H1 (cell line): Measurements from ENCODE around the gene JUN. TPM values are rescaled to one million over a fixed set of nuclear protein-coding genes. Genes with fewer than 3 reads are reported as not detected.

Experiments
- CTCF ChIA-PET: fragments of 300-600 bp; sonication (Branson Sonifier 250); formaldehyde crosslinking; loops from one replicate; lab custom pipeline; 2021; ENCODE audit not compliant: partially characterized antibody; lab: Charles Lee
- POLR2A ChIA-PET: fragments of 300-600 bp; sonication (Branson Sonifier 250); formaldehyde crosslinking; loops from one replicate; lab custom pipeline; 2021; ENCODE audit warnings: inconsistent platforms; ENCODE audit not compliant: partially characterized antibody; lab: Charles Lee
- DNase-seq, 2 experiments: peaks; one replicate each; pipeline versions ENCODE4 v3.0.0 to v3.0.0-alpha.2; 2010 to 2022; ENCODE audit warnings: low spot score in 2 of 2, low read depth in 1 of 2, mixed read lengths in 1 of 2
- FAIRE-seq: peaks from 2 replicates; lab custom pipeline; 2011; peaks lifted over from hg19 to GRCh38; lab: Jason Lieb, UNC
- H2AFZ ChIP-seq: 2 replicates; pipeline ENCODE4 v1.8.1; 2012; ENCODE audit warnings: low read length, inconsistent platforms
- H2AK5ac ChIP-seq: 2 replicates; pipeline ENCODE4 v1.6.1; 2013; ENCODE audit warnings: low read depth, low read length
- H2BK120ac ChIP-seq: replicated peaks from 2 replicates; pipeline ENCODE3; 2013; ENCODE audit warnings: low read depth, low read length, inconsistent platforms
- H2BK12ac ChIP-seq: 2 replicates; pipeline ENCODE4 v1.6.1; 2013; ENCODE audit warnings: low read depth, low read length
- H2BK15ac ChIP-seq: 2 replicates; pipeline ENCODE4 v1.6.1; 2013; ENCODE audit warnings: low read length
- H2BK20ac ChIP-seq: 2 replicates; pipeline ENCODE4 v1.6.1; 2013; ENCODE audit warnings: low read length
- H2BK5ac ChIP-seq: 2 replicates; pipeline ENCODE4 v1.6.1; 2013; ENCODE audit warnings: low read depth, low read length
- H3K14ac ChIP-seq: 2 replicates; pipeline ENCODE4 v1.6.1; 2013; ENCODE audit warnings: inconsistent platforms; ENCODE audit not compliant: insufficient read length
- H3K18ac ChIP-seq: 2 replicates; pipeline ENCODE4 v1.6.1; 2013; ENCODE audit warnings: low read length; ENCODE audit errors: extremely low read depth
- H3K23ac ChIP-seq: 2 replicates; pipeline ENCODE4 v1.6.1; 2013; ENCODE audit warnings: inconsistent platforms; ENCODE audit not compliant: insufficient read length
- H3K23me2 ChIP-seq: 2 replicates; pipeline ENCODE4 v1.6.1; 2013; ENCODE audit warnings: low read depth, low read length
- H3K27ac ChIP-seq: 2 replicates; pipeline ENCODE4 v1.6.1; 2011; ENCODE audit warnings: low read depth, low read length, inconsistent platforms
- H3K27me3 ChIP-seq, 4 experiments: replicated peaks in 1 of 4; 1 replicate in 1 of 4; 2 replicates in 3 of 4; pipeline versions ENCODE4 v1.6.1 to v1.8.1; 2011 to 2013; ENCODE audit warnings: low read length in 3 of 4, mild to moderate bottlenecking in 3 of 4, inconsistent platforms in 2 of 4, mixed read lengths in 2 of 4, moderate library complexity in 1 of 4; ENCODE audit not compliant: control insufficient read depth in 3 of 4, insufficient read depth in 3 of 4; ENCODE audit errors: extremely low read depth in 1 of 4
- H3K36me3 ChIP-seq, 4 experiments: 2 replicates each; pipeline versions ENCODE4 v1.6.1 to v1.8.1; 2011 to 2013; ENCODE audit warnings: mild to moderate bottlenecking in 4 of 4, low read length in 3 of 4, moderate library complexity in 2 of 4, control low read depth in 1 of 4, inconsistent platforms in 1 of 4; ENCODE audit not compliant: insufficient read depth in 4 of 4, control insufficient read depth in 2 of 4
- H3K4ac ChIP-seq: replicated peaks from 2 replicates; pipeline ENCODE3; 2013; ENCODE audit warnings: low read length, low read depth, mixed read lengths, inconsistent platforms; ENCODE audit not compliant: insufficient read length
- H3K4me1 ChIP-seq, 4 experiments: replicated peaks in 1 of 4; 1 replicate in 1 of 4; 2 replicates in 3 of 4; pipeline versions ENCODE4 v1.6.1 to v1.8.1; 2011 to 2013; ENCODE audit warnings: low read length in 3 of 4, inconsistent platforms in 2 of 4, mixed read lengths in 1 of 4; ENCODE audit not compliant: insufficient read depth in 4 of 4, control insufficient read depth in 3 of 4
- H3K4me2 ChIP-seq, 2 experiments: 2 replicates each; pipeline versions ENCODE4 v1.6.1 to v1.8.1; 2011 to 2013; ENCODE audit warnings: low read depth in 2 of 2, low read length in 2 of 2, control low read depth in 1 of 2, inconsistent platforms in 1 of 2, mild to moderate bottlenecking in 1 of 2; ENCODE audit not compliant: insufficient read depth in 1 of 2
- H3K4me3 ChIP-seq, 4 experiments: fragments of 200-600, 300-600 bp in 1 of 4; sonication (generic), shearing (Covaris generic), sonication (Bioruptor Twin) in 1 of 4; 2 replicates each; pipeline versions ENCODE4 v1.5.1 to v1.8.1; 2011 to 2016; ENCODE audit warnings: low read length in 4 of 4, low read depth in 3 of 4, control low read depth in 2 of 4, inconsistent platforms in 2 of 4, mild to moderate bottlenecking in 2 of 4, mixed read lengths in 1 of 4, moderate library complexity in 1 of 4; ENCODE audit not compliant: insufficient read depth in 2 of 4; ENCODE audit errors: extremely low read depth in 1 of 4
- H3K56ac ChIP-seq: replicated peaks from 2 replicates; pipeline ENCODE3; 2013; ENCODE audit warnings: low read depth, mild to moderate bottlenecking, mixed read lengths, low read length, inconsistent platforms; ENCODE audit not compliant: insufficient read length
- H3K79me1 ChIP-seq: 2 replicates; pipeline ENCODE4 v1.6.1; 2013; ENCODE audit warnings: low read depth, low read length, control low read depth
- H3K79me2 ChIP-seq, 2 experiments: 2 replicates each; pipeline versions ENCODE4 v1.6.1 to v1.8.1; 2012 to 2013; ENCODE audit warnings: low read length in 2 of 2, mild to moderate bottlenecking in 2 of 2, inconsistent platforms in 1 of 2; ENCODE audit not compliant: insufficient read depth in 2 of 2, control insufficient read depth in 1 of 2
- H3K9ac ChIP-seq, 4 experiments: replicated peaks in 1 of 4; 1 replicate in 1 of 4; 2 replicates in 3 of 4; pipeline versions ENCODE4 v1.6.1 to v1.8.1; 2011 to 2013; ENCODE audit warnings: low read depth in 3 of 4, low read length in 3 of 4, control low read depth in 2 of 4, mild to moderate bottlenecking in 2 of 4, moderate library complexity in 2 of 4, inconsistent platforms in 1 of 4; ENCODE audit errors: extremely low read depth in 1 of 4
- H3K9me3 ChIP-seq, 2 experiments: 2 replicates each; pipeline versions ENCODE4 v1.6.1 to v1.8.1; 2012 to 2013; ENCODE audit warnings: mild to moderate bottlenecking in 2 of 2, moderate library complexity in 2 of 2, control low read depth in 1 of 2, inconsistent platforms in 1 of 2, low read depth in 1 of 2, low read length in 1 of 2, mixed read lengths in 1 of 2; ENCODE audit not compliant: insufficient read depth in 2 of 2
- H4K20me1 ChIP-seq, 2 experiments: replicated peaks in 1 of 2; 2 replicates each; pipeline versions ENCODE3 to v1.8.1; 2011 to 2013; ENCODE audit warnings: inconsistent platforms in 2 of 2, low read length in 2 of 2, mild to moderate bottlenecking in 1 of 2; ENCODE audit not compliant: insufficient read depth in 2 of 2, control insufficient read depth in 1 of 2
- H4K5ac ChIP-seq: 2 replicates; pipeline ENCODE4 v1.6.1; 2013; ENCODE audit warnings: low read length, low read depth, mixed read lengths, inconsistent platforms; ENCODE audit not compliant: insufficient read length
- H4K8ac ChIP-seq: 2 replicates; pipeline ENCODE4 v1.8.0; 2013; ENCODE audit warnings: mild to moderate bottlenecking, moderate library complexity, low read length, inconsistent platforms; ENCODE audit not compliant: insufficient read depth; ENCODE audit errors: extremely low read depth
- H4K91ac ChIP-seq: replicated peaks from 2 replicates; pipeline ENCODE3; 2013; ENCODE audit warnings: low read length, mixed read lengths, inconsistent platforms; ENCODE audit not compliant: insufficient read length
- BACH1 ChIP-seq: IDR thresholded peaks from 2 replicates; pipeline ENCODE4 v1.6.1; 2012; ENCODE audit warnings: low read length, improper control_type of control experiment
- CBX8 ChIP-seq: fragments of 300-800, 300-1000 bp; sonication (generic); IDR thresholded peaks from 2 replicates; pipeline ENCODE4 v1.7.1; 2016; ENCODE audit warnings: low read depth, low read length, borderline replicate concordance
- RFX5 ChIP-seq: IDR thresholded peaks from 2 replicates; pipeline ENCODE4 v1.6.1; 2011; ENCODE audit warnings: low read depth, low read length, improper control_type of control experiment, borderline replicate concordance
- SAP30 ChIP-seq: fragments of 300-600 bp; sonication (generic); IDR thresholded peaks from 2 replicates; pipeline ENCODE4 v1.7.1; 2012; ENCODE audit warnings: low read length, moderate library complexity, mild to moderate bottlenecking, inconsistent platforms; ENCODE audit not compliant: insufficient read depth, insufficient replicate concordance
- SRF ChIP-seq: IDR thresholded peaks from 2 replicates; pipeline ENCODE4 v1.6.1; 2011; ENCODE audit warnings: mild to moderate bottlenecking, low read depth, low read length, moderate library complexity
- YY1 ChIP-seq: IDR thresholded peaks from 2 replicates; pipeline ENCODE4 v1.6.1; 2011; ENCODE audit warnings: low read depth, mild to moderate bottlenecking, low read length
- WGBS, 2 experiments: shearing (Covaris generic) in 1 of 2; methylation state at CpG; one replicate each; pipeline versions ENCODE4 v1.1.6 to v1.1.7; 2013 to 2015; ENCODE audit warnings: low lambda C conversion rate in 2 of 2, mixed read lengths in 2 of 2, inconsistent platforms in 1 of 2, low coverage in 1 of 2, missing lambda C conversion rate in 1 of 2; ENCODE audit not compliant: insufficient replicate concordance in 2 of 2, insufficient coverage in 1 of 2, insufficient read length in 1 of 2; ENCODE audit errors: extremely low coverage in 1 of 2, missing lambda C conversion rate in 1 of 2; 5-methylcytosine and 5-hydroxymethylcytosine counted together
- polyA plus RNA-seq, 7 experiments: library from polyadenylated mRNA; depleted of rRNA in 3 of 7; stranded (reverse) in 5 of 7; unstranded in 2 of 7; fragments of >200 nt in 5 of 7; fragments of 200-250 nt in 2 of 7; gene quantifications; 1 replicate in 5 of 7; 2 replicates in 1 of 7; 4 replicates in 1 of 7; pipeline versions ENCODE4 v1.2.1 to v1.2.3, GENCODE V29; 2011 to 2013; ENCODE audit warnings: missing spikeins in 2 of 7, mixed read lengths in 2 of 7
- total RNA-seq: library from RNA; stranded (reverse); fragmentation: NEBNext Ultra II Directional; extraction: Animal tissue kit (Norgen Biotek cat#: 25700); gene quantifications from 2 replicates; pipeline ENCODE4 v1.2.1, GENCODE V29; 2021
- TF ChIP-seq, protein P1 (sequence below): IDR thresholded peaks from 2 replicates; pipeline ENCODE4 v1.6.1; 2012; ENCODE audit warnings: inconsistent platforms

Gene JUN
- total and polyA plus RNA-seq, 2 of the 8 experiments (the other 6 are each of a cell fraction or from before 2014, with no cell fraction given): 4.4 to 10.9 TPM

DNA sequence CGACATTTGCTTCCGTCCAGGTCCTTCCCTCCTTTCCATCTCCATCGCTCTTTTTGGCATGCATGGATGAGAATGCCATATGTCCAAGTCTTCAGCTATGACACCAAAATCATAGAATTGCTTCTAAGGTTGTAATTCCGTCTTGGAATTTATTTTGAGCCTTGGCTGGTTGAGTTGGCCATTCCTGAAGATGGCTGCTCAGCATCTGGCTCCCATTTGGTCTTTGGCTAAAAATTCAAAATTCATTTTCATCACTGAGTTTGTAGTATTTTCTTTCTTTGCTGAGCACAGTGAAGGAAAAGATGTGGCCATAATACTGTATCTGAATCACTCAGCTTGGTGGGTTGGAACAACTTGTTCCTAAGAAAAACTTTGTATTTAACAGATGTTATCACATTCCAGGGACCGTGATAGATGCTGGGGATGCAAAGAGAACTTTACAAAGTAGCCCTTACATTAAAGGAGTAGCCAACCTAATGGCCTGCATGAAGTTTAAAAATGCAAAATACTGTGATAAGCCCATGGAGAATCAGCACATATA, 15.6 kb downstream of the JUN start:
- Histone ChIP-seq H3K27me3 (no peaks in the 10 kb centered on the region), H3K79me1 (no peaks in the 10 kb centered on the region), H4K20me1 (no peaks in the 10 kb centered on the region), H3K36me3 (no peaks in the 10 kb centered on the region), H2BK15ac (no peak overlapping the region), H2BK12ac (no peak overlapping the region), H3K4me2 (no peak overlapping the region), H2AK5ac (no peak overlapping the region), H3K4me1 (peaks cover 0 to 3% (median 2%) of the 10 kb centered on the region in 4 experiments; a peak in 2 of 7 replicates), H3K23me2 (no peaks in the 10 kb centered on the region), H3K4me3 (no peak overlapping the region), H3K56ac (no peak overlapping the region), H3K14ac (no peak overlapping the region), H3K9ac (no peak overlapping the region), H2AFZ (no peak overlapping the region), H3K79me2 (no peaks in the 10 kb centered on the region), H3K4ac (no peak overlapping the region), H4K5ac (no peak overlapping the region), H4K8ac (no peak overlapping the region), H3K18ac (no peak overlapping the region), H4K91ac (no peak overlapping the region), H2BK20ac (no peak overlapping the region), H2BK120ac (no peak overlapping the region), H2BK5ac (no peak overlapping the region), H3K27ac (no peak overlapping the region), H3K23ac (no peak overlapping the region), H3K9me3 (no peaks in the 10 kb centered on the region)
- no peak for TF ChIP-seq YY1
- TF ChIP-seq RFX5: no peak
- no peak for TF ChIP-seq CBX8
- no peak for TF ChIP-seq BACH1
- no peak for TF ChIP-seq SAP30
- TF ChIP-seq, protein P1, sequence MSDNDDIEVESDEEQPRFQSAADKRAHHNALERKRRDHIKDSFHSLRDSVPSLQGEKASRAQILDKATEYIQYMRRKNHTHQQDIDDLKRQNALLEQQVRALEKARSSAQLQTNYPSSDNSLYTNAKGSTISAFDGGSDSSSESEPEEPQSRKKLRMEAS: no peak
- TF ChIP-seq SRF: no peak
- 92% methylated on average over 5 of the region's 5 CpGs; no CpG with 5 or more reads in 1 of the 2 experiments for WGBS, 2 experiments
- POLR2A ChIA-PET: no interaction called here
- CTCF ChIA-PET: interaction anchor here (0.6 to 5.7 kb wide), 14 partner anchors 9 to 564 kb away, joined by 3 to 34 read pairs (median 4); no protein-coding TSS in a partner anchor
- no peak for FAIRE-seq
- DNase-seq: no peak
